ENCODE results near the gene ALK. TPM values are rescaled to one million over a fixed set of nuclear protein-coding genes. Genes with fewer than 3 reads are reported as not detected.

The ALK gene
- polyA plus RNA-seq, 1 of the 3 experiments (the other 2 are of a cell fraction), result 0.30 TPM

DNA sequence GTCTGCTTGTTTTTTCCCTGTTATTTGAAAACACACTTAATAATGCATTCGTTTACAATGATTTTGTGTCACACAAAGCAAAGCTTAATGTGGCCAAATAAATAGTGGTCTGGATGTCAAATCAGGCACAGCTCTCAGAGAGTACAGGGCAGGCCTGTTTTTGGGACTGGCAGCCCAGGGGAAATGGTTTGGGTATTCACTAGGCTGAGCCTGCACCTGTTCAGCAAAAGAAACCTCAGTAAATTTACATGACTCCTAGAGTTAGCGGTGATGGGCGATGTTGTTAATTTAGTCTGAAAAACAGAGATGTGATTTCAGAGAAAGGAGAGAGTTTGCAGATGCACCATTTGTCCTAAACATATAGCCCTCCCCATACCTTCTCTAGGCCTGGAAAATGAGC, 197.1 kb downstream of the ALK start (continued):
- TF ChIP-seq MXI1 (IDR thresholded peaks at IDR 0.05; ENCODE audit: low read depth, low read length) (no peak), FOXJ3 (CRISPR knock-in tag; IDR thresholded peaks at IDR 0.05) (no peak), ELF1 (IDR thresholded peaks at IDR 0.05) (no peak), TAF1 (IDR thresholded peaks at IDR 0.05; ENCODE audit: borderline replicate concordance, low read depth, low read length) (no peak), CHD2 (IDR thresholded peaks at IDR 0.05; ENCODE audit: low read length, partially characterized antibody) (no peak), RFX5 (IDR thresholded peaks at IDR 0.05; ENCODE audit: low read length) (no peak), RXRA (IDR thresholded peaks at IDR 0.05; ENCODE audit: borderline replicate concordance, low read depth) (no peak)
- TF ChIP-seq, protein P1, sequence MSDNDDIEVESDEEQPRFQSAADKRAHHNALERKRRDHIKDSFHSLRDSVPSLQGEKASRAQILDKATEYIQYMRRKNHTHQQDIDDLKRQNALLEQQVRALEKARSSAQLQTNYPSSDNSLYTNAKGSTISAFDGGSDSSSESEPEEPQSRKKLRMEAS (IDR thresholded peaks at IDR 0.05; ENCODE audit: low read depth), result no peak

GRCh38 chr2:29723255-29724001, 198.0 kb downstream of the ALK start:
- POLR2A ChIA-PET, result interaction anchor here (1.4 kb wide), 1 partner anchor 73 kb away, joined by 4 read pairs; no protein-coding TSS in a partner anchor
- Histone ChIP-seq H3K9me2 (no peaks in the 10 kb centered on the region), H4K20me1 (ENCODE audit: insufficient read depth) (no peaks in the 10 kb centered on the region), H3K9ac (no peak overlapping the region), H3F3A (replicated peaks; ENCODE audit: insufficient read depth) (no peaks in the 10 kb centered on the region), H3K4me3 (ENCODE audit: low read depth in 2 of 2, low read length in 1 of 2) (no peak overlapping the region), H3K27ac (ENCODE audit: low read depth in 2 of 2, low read length in 1 of 2) (peak overlapping the region in 1 of 2 experiments; percentile 1; a peak in 1 of 4 replicates), H3K4me2 (no peak overlapping the region), H3K4me1 (ENCODE audit: control insufficient read depth in 1 of 2, insufficient read depth in 2 of 2, low read depth in 1 of 2, low read length in 1 of 2) (peaks cover 0 to 57% of the 10 kb centered on the region in 2 experiments; a peak in 2 of 4 replicates), H3K9me3 (no peaks in the 10 kb centered on the region), H2AFZ (ENCODE audit: low read depth) (no peak overlapping the region), H3K79me2 (ENCODE audit: insufficient read depth) (no peaks in the 10 kb centered on the region), H3K36me3 (replicated peaks in 1 of 2; ENCODE audit: control insufficient read depth in 1 of 2, insufficient read depth in 2 of 2, low read length in 1 of 2) (no peaks in the 10 kb centered on the region), H3K27me3 (ENCODE audit: insufficient read depth) (peaks cover 8% of the 10 kb centered on the region; the same call in 1 of the 2 replicates)
- TF ChIP-seq RXRA (IDR thresholded peaks at IDR 0.05; ENCODE audit: borderline replicate concordance, low read depth) (no peak), SMC3 (IDR thresholded peaks at IDR 0.05; ENCODE audit: low read depth, low read length) (no peak), ELF1 (IDR thresholded peaks at IDR 0.05) (no peak), MEF2A (IDR thresholded peaks at IDR 0.05; ENCODE audit: borderline replicate concordance, low read depth) (no peak), MXI1 (IDR thresholded peaks at IDR 0.05; ENCODE audit: low read depth, low read length) (no peak)
- TF ChIP-seq, protein P2, sequence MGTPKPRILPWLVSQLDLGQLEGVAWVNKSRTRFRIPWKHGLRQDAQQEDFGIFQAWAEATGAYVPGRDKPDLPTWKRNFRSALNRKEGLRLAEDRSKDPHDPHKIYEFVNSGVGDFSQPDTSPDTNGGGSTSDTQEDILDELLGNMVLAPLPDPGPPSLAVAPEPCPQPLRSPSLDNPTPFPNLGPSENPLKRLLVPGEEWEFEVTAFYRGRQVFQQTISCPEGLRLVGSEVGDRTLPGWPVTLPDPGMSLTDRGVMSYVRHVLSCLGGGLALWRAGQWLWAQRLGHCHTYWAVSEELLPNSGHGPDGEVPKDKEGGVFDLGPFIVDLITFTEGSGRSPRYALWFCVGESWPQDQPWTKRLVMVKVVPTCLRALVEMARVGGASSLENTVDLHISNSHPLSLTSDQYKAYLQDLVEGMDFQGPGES (IDR thresholded peaks at IDR 0.05; ENCODE audit: low read depth, low read length), result no peak
- 39% methylated on average over 7 of the region's 7 CpGs for WGBS (ENCODE audit: low lambda C conversion rate)
- DNase-seq, result no peak
- CTCF ChIA-PET, result interaction anchor here (0.6 to 1.7 kb wide), 4 partner anchors 10 to 349 kb away, joined by 4 to 5 read pairs (median 4); no protein-coding TSS in a partner anchor

- no peak for DNase-seq
- no peaks in the 10 kb centered on the region for H3F3A ChIP-seq (replicated peaks; ENCODE audit: insufficient read depth)
- H3K4me3 ChIP-seq (ENCODE audit: low read depth in 2 of 2, low read length in 1 of 2), result no peak overlapping the region
- H3K4me1 ChIP-seq (ENCODE audit: control insufficient read depth in 1 of 2, insufficient read depth in 2 of 2, low read depth in 1 of 2, low read length in 1 of 2), result peaks cover 0 to 39% of the 10 kb centered on the region in 2 experiments; a peak in 2 of 4 replicates
- H3K9ac ChIP-seq, result no peak overlapping the region
- H3K4me2 ChIP-seq, result no peak overlapping the region
- ChIA-PET CTCF (interaction anchor here (1.2 kb wide), 1 partner anchor 96 kb away, joined by 3 read pairs; no protein-coding TSS in a partner anchor), POLR2A (no interaction called here)
- whole genome bisulfite sequencing (ENCODE audit: low lambda C conversion rate), result 26% methylated on average over 3 of the region's 3 CpGs
- no peaks in the 10 kb centered on the region for H3K36me3 ChIP-seq (replicated peaks in 1 of 2; ENCODE audit: control insufficient read depth in 1 of 2, insufficient read depth in 2 of 2, low read length in 1 of 2)
- no peaks in the 10 kb centered on the region for H4K20me1 ChIP-seq (ENCODE audit: insufficient read depth)
- no peaks in the 10 kb centered on the region for H3K79me2 ChIP-seq (ENCODE audit: insufficient read depth)
- H3K9me3 ChIP-seq, result no peaks in the 10 kb centered on the region
- no peak overlapping the region for H3K27ac ChIP-seq (ENCODE audit: low read depth in 2 of 2, low read length in 1 of 2)
- peaks cover 8% of the 10 kb centered on the region; the same call in 1 of the 2 replicates for H3K27me3 ChIP-seq (ENCODE audit: insufficient read depth)
- H3K9me2 ChIP-seq, result no peaks in the 10 kb centered on the region
- H2AFZ ChIP-seq (ENCODE audit: low read depth), result no peak overlapping the region
- TF ChIP-seq USF2 (IDR thresholded peaks at IDR 0.05; ENCODE audit: borderline replicate concordance, low read depth, low read length) (no peak), TEAD4 (IDR thresholded peaks at IDR 0.05; ENCODE audit: borderline replicate concordance, insufficient read depth) (no peak), EZH2phosphoT487 (IDR thresholded peaks at IDR 0.05; ENCODE audit: borderline replicate concordance, low read depth) (no peak), RAD21 (IDR thresholded peaks at IDR 0.05; ENCODE audit: low read length) (no peak), RXRA (IDR thresholded peaks at IDR 0.05; ENCODE audit: borderline replicate concordance, low read depth) (no peak), CHD2 (IDR thresholded peaks at IDR 0.05; ENCODE audit: low read length, partially characterized antibody) (no peak), EP300 (IDR thresholded peaks at IDR 0.05; ENCODE audit: borderline replicate concordance in 1 of 2, low read depth in 1 of 2, low read length in 1 of 2) (no peak), FOXJ3 (CRISPR knock-in tag; IDR thresholded peaks at IDR 0.05) (no peak), SMC3 (IDR thresholded peaks at IDR 0.05; ENCODE audit: low read depth, low read length) (no peak), FOSL2 (IDR thresholded peaks at IDR 0.05; ENCODE audit: borderline replicate concordance, low read depth) (no peak), MEF2A (IDR thresholded peaks at IDR 0.05; ENCODE audit: borderline replicate concordance, low read depth) (no peak), ELF1 (IDR thresholded peaks at IDR 0.05) (no peak), NRF1 (IDR thresholded peaks at IDR 0.05; ENCODE audit: low read depth, low read length) (no peak)
- TF ChIP-seq, protein P3, sequence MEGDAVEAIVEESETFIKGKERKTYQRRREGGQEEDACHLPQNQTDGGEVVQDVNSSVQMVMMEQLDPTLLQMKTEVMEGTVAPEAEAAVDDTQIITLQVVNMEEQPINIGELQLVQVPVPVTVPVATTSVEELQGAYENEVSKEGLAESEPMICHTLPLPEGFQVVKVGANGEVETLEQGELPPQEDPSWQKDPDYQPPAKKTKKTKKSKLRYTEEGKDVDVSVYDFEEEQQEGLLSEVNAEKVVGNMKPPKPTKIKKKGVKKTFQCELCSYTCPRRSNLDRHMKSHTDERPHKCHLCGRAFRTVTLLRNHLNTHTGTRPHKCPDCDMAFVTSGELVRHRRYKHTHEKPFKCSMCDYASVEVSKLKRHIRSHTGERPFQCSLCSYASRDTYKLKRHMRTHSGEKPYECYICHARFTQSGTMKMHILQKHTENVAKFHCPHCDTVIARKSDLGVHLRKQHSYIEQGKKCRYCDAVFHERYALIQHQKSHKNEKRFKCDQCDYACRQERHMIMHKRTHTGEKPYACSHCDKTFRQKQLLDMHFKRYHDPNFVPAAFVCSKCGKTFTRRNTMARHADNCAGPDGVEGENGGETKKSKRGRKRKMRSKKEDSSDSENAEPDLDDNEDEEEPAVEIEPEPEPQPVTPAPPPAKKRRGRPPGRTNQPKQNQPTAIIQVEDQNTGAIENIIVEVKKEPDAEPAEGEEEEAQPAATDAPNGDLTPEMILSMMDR (IDR thresholded peaks at IDR 0.05), result no peak
Observed at GRCh38 chr2:29719639-29720038, 201.7 kb downstream of the ALK start.
